Astrocyte of the hippocampus (primary cell): Measurements from ENCODE around the gene CHTOP.
"Not testable (repeated sequence)": the region's sequence is repeated elsewhere in the genome, so short reads cannot be mapped to it uniquely, and the experiment has no call there.

Source experiments
- DNase-seq: peaks from one replicate; pipeline ENCODE4 v3.0.0; 2011; ENCODE audit warnings: low read depth, low spot score

Gene CHTOP

GRCh38 chr1:153631047-153632022, 2.5 kb upstream of the CHTOP start:
- peak; percentile 77 for DNase-seq

GRCh38 chr1:153633161-153633753, 609 bp upstream of the CHTOP start:
- DNase-seq = no peak

GRCh38 chr1:153635872-153636271, 2.0 kb downstream of the CHTOP start:
- no peak for DNase-seq

DNA sequence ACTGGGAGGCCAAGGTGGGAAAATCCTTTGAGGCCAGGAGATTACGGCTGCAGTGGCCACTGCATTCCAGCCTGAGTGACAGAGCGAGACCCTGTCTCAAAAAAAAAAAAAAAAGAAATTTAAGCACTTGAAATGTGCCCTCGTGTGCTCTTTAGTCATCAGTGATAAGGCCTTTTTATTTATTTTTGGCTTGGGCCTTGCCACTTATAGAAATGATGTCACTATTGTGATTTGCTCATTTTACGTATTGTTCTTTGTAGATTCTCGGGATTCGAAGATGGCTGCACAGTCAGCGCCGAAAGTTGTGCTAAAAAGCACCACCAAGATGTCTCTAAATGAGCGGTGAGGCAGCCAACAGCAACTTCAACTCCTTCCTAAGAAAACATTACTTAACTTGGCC, 2.4 kb downstream of the CHTOP start:
- DNase-seq = no peak

- DNase-seq = no peak
Measured at GRCh38 chr1:153638261-153638660, 4.4 kb downstream of the CHTOP start.

DNA sequence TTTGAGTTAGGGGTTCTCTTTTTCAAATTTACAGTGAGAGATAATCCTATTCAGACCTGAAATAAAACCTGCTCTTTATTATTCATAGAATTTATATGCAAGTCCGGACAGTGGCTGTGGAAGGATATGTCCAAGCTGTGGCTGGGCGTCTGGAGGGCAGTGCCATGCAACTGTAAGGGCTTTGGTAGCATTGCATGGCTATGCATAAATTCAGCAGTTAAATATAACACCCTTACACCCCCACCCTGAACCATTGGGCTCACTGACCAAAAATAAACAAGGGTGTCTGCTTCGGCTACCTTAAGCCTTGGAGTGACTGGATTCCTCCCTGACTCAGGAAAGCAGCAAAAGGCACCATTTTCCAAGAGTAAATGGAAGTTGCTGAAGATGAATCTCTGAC, 5.4 kb downstream of the CHTOP start:
- no peak for DNase-seq

GRCh38 chr1:153640213-153640612, 6.3 kb downstream of the CHTOP start:
- DNase-seq = not testable (repeated sequence)

- no peak for DNase-seq
Measured at GRCh38 chr1:153640861-153641260, 7.0 kb downstream of the CHTOP start.

- no peak for DNase-seq
Measured at GRCh38 chr1:153642161-153642560, 8.3 kb downstream of the CHTOP start.

- no peak for DNase-seq
Measured at GRCh38 chr1:153643100-153643499, 9.2 kb downstream of the CHTOP start.

GRCh38 chr1:153643816-153644215, 9.9 kb downstream of the CHTOP start:
- no peak for DNase-seq

DNA sequence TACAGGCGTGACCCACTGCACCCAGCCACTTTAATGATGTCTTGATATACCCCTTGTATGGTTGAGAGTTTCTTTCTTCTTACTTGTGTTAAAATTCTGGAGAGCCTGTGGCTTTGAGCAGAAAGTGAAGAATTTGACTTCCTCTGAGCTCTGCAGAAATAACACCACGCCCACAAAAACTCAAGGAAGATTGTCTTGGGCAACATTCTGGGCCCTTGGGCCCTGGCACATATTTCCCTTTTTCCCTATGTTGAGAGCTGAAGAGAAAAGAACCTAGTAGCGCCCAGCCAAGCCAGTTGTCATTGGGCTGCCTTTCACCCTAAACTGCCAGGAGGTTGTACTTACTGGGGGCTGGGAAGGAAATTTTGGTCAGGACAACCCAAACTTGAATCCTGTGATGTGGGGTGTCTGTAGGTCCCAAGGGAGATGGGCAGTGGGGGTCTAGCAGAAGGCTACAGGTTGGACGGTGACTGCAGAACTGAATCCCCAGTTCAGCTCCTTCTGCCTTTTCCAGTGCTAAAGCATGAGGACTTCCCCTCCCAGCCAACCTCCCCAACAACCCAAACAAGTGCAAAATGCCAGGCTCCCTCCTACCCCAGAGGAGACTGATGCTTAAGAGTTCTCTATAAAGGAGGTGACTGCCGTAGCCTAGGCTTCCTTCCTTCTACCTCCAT, 12.9 kb downstream of the CHTOP start:
- DNase-seq = no peak

- no peak for DNase-seq
Measured at GRCh38 chr1:153647346-153647714, 13.5 kb downstream of the CHTOP start.

GRCh38 chr1:153648000-153648643, 14.3 kb downstream of the CHTOP start:
- DNase-seq = peak; percentile 32

DNA sequence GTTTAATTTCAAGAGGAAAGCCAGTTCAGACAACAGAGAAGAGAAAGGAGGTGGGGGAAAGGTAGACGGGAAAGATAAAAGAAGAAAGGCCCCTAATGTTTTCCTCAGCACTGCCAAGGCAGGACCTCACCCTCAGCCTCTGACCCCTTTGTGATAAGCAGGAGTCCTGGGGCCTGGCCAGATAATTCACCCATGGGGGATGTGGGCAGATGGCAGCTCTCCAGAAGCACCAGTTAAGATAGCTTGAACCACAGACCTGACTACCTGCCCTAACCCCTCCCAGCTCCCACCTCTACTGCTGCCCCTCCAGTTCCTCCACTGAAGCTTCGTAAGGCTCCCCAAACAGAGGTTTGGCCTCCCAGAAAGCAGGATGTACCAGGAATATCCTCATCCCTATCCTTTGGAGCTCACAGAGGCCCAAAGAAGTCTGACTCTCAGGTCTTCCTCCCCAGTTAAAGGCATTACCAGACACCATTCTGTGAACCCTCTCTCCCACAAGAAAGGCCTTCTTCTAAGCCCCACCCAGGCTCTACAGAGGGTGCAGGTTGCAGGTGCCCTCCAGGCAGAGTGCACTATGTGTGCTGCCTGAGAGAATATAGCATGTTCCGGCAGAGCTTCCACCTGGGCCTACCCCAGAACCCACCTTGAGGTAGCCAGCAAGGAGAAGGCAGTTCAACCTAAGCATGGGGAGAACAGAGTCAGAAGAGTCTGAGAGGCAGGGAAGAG, 15.4 kb downstream of the CHTOP start:
- no peak for DNase-seq

GRCh38 chr1:153649863-153650235, 16.0 kb downstream of the CHTOP start:
- peak; percentile 42 for DNase-seq

DNA sequence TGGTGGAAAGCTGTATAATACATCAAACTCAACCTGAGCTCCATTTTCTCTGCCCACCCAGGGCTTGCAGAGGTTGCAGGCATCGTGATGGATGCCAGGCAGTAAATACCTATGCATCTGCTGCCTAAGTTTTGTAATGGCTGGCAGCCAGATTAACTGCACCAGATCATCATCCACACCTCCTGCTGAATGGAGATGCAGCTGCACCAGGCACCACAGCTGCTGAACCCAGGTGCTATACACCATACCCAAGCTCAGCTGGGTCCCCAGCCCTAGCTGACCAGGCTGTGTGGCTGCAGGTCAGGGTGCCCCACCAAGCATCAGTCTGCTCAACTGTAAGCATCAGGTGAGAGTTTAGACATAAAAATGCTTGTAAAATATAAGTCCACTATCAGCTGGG, 17.9 kb downstream of the CHTOP start:
- no peak for DNase-seq

DNA sequence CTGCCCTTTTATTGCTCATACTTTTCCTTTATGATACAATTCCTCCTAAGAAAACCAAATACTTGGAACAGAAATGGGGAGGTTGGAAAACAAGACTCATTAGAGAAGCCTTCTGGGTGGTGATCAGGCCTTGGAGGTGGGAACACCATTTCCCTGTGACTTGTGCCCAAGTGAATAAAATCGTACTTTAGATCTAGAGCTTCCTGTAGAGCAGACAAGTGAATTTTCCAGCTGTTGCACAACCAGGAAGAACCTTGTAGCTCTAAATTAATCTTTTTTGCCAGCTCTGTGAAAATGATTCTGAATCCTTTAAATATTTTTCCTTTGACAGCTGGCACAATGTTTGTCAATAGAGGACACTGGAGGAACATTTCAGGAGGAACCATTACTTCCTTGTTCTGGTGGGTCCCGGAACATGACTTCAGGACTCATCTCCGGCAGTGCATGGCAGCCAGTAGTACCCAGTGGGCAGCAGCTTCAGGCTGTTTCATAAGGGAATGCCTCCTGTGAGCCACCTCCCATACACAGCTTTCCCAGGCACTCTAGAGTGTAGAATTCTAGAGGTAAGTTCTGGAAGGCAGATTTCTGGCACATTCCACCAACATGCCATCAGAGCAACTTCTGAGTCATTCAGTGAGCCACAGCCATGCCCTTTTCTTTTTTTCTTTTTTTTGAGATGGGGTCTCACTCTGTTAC, 19.1 kb downstream of the CHTOP start:
- peak; percentile 68 for DNase-seq

- DNase-seq = no peak
Measured at GRCh38 chr1:153655333-153655732, 21.5 kb downstream of the CHTOP start.

DNA sequence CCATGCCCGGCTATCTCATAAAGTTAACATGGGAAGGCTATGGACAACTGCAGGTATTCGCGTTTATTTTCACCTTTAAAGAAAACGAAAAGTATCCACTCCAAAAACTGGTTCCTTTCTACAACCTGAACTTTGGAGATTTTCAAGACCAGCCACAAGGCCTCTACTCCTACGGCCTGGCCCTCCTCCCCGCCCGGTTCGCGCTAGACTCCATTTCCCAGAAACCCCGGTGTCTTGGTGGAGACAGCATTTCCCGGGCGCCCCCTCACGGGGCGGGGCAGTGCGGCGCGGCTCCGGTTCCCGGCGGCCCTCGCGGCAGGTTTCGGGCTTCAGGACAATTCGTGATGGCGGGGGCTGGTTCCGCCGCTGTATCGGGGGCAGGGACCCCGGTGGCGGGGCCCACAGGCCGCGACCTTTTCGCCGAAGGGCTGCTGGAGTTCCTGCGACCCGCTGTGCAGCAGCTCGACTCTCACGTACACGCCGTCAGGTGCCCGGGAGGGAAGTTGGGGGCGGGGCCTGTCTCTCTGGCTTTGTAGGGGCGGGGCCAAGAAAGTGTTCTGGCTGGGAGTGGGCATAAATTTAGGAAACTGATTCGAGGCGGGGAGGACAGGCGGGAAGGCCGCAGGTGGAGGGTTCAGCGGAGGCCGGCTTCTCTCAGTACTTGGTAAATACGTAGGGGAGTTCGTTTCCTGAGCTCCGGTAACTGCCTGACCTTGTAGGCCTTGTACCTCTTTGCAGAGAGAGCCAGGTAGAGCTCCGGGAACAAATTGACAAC, 24.7 kb downstream of the CHTOP start, which contains the start of gene SNAPIN:
Gene SNAPIN, plus strand, starts transcription at position 304 of the 775 bp plus-strand sequence. Its CDS starts 41 bp downstream, at position 345.
- peak; percentile 95 for DNase-seq
